H9 (cell line): ENCODE measurements around the gene TRAT1. TPM values are rescaled to one million over a fixed set of nuclear protein-coding genes. Genes with fewer than 3 reads are reported as not detected.

Experiments
- DNase-seq: peaks from one replicate; pipeline ENCODE4 v3.0.0-alpha.2; 2017
- H2AFZ ChIP-seq: one replicate; pipeline ENCODE4 v1.6.1; 2013; ENCODE audit warnings: mild to moderate bottlenecking, low read length, control low read depth, moderate library complexity
- H2AK5ac ChIP-seq: 2 replicates; pipeline ENCODE4 v1.6.1; 2013; ENCODE audit warnings: low read length, control low read depth, mixed read lengths; ENCODE audit not compliant: insufficient read length
- H2BK120ac ChIP-seq: one replicate; pipeline ENCODE4 v1.6.1; 2013; ENCODE audit warnings: low read depth, mild to moderate bottlenecking, low read length, control low read depth, inconsistent platforms; ENCODE audit not compliant: poor library complexity, severe bottlenecking
- H2BK12ac ChIP-seq: 2 replicates; pipeline ENCODE4 v1.6.1; 2013; ENCODE audit warnings: low read length, control low read depth, mixed read lengths, low read depth; ENCODE audit not compliant: insufficient read length
- H2BK15ac ChIP-seq: 2 replicates; pipeline ENCODE4 v1.6.1; 2013; ENCODE audit warnings: low read depth, low read length, control low read depth
- H2BK20ac ChIP-seq: one replicate; pipeline ENCODE4 v1.6.1; 2013; ENCODE audit warnings: low read depth, mild to moderate bottlenecking, low read length, control low read depth, inconsistent platforms; ENCODE audit not compliant: poor library complexity, severe bottlenecking
- H2BK5ac ChIP-seq: 2 replicates; pipeline ENCODE4 v1.6.1; 2013; ENCODE audit warnings: low read length, control low read depth, mixed read lengths; ENCODE audit not compliant: insufficient read length
- H3K14ac ChIP-seq: 2 replicates; pipeline ENCODE4 v1.6.1; 2013; ENCODE audit warnings: low read length, control low read depth; ENCODE audit not compliant: insufficient read depth
- H3K18ac ChIP-seq: 2 replicates; pipeline ENCODE4 v1.6.1; 2013; ENCODE audit warnings: low read depth, mild to moderate bottlenecking, mixed read lengths, low read length, control low read depth; ENCODE audit not compliant: insufficient read length
- H3K23ac ChIP-seq: 2 replicates; pipeline ENCODE4 v1.6.1; 2013; ENCODE audit warnings: low read length, control low read depth, mixed read lengths, low read depth; ENCODE audit not compliant: insufficient read length
- H3K23me2 ChIP-seq: 2 replicates; pipeline ENCODE4 v1.6.1; 2013; ENCODE audit warnings: low read depth, mild to moderate bottlenecking, mixed read lengths, low read length, control low read depth; ENCODE audit not compliant: insufficient read length, poor library complexity, severe bottlenecking
- H3K27ac ChIP-seq: 2 replicates; pipeline ENCODE4 v1.5.1; 2013; ENCODE audit warnings: low read length, control low read depth, mixed read lengths, low read depth; ENCODE audit not compliant: insufficient read length
- H3K27me3 ChIP-seq: 2 replicates; pipeline ENCODE4 v1.6.1; 2013; ENCODE audit warnings: low read length, control low read depth, inconsistent platforms; ENCODE audit not compliant: insufficient read depth
- H3K4ac ChIP-seq: 2 replicates; pipeline ENCODE4 v1.6.1; 2013; ENCODE audit warnings: low read depth, mild to moderate bottlenecking, control low read depth, inconsistent platforms, low read length, moderate library complexity
- H3K4me1 ChIP-seq: 2 replicates; pipeline ENCODE4 v1.6.1; 2013; ENCODE audit warnings: low read length, control low read depth, inconsistent platforms; ENCODE audit not compliant: insufficient read depth
- H3K4me2 ChIP-seq: 2 replicates; pipeline ENCODE4 v1.6.1; 2013; ENCODE audit warnings: low read length, control low read depth, mixed read lengths; ENCODE audit not compliant: insufficient read length, insufficient read depth
- H3K56ac ChIP-seq: 2 replicates; pipeline ENCODE4 v1.6.1; 2013; ENCODE audit warnings: low read depth, mild to moderate bottlenecking, mixed read lengths, low read length, control low read depth; ENCODE audit not compliant: insufficient read length
- H3K79me1 ChIP-seq: 2 replicates; pipeline ENCODE4 v1.6.1; 2013; ENCODE audit warnings: low read depth, mild to moderate bottlenecking, moderate library complexity, low read length, control low read depth, inconsistent platforms; ENCODE audit not compliant: insufficient read depth, poor library complexity, severe bottlenecking
- H3K79me2 ChIP-seq: 2 replicates; pipeline ENCODE4 v1.6.1; 2013; ENCODE audit warnings: low read length, control low read depth, inconsistent platforms; ENCODE audit not compliant: insufficient read depth
- H3K9ac ChIP-seq: 2 replicates; pipeline ENCODE4 v1.6.1; 2013; ENCODE audit warnings: low read length, control low read depth, mixed read lengths; ENCODE audit not compliant: insufficient read length; ENCODE audit errors: extremely low read depth
- H3K9me3 ChIP-seq: one replicate; pipeline ENCODE4 v1.6.1; 2013; ENCODE audit warnings: low read depth, low read length, inconsistent platforms; ENCODE audit not compliant: control insufficient read depth
- H3T11ph ChIP-seq: one replicate; pipeline ENCODE4 v1.6.1; 2013; ENCODE audit warnings: mild to moderate bottlenecking, low read length, control low read depth, inconsistent platforms
- H4K20me1 ChIP-seq: one replicate; pipeline ENCODE4 v1.6.1; 2013; ENCODE audit not compliant: control insufficient read depth, insufficient read length, insufficient read depth
- H4K5ac ChIP-seq: 2 replicates; pipeline ENCODE4 v1.6.1; 2013; ENCODE audit warnings: low read depth, mild to moderate bottlenecking, mixed read lengths, low read length, control low read depth; ENCODE audit not compliant: insufficient read length
- H4K8ac ChIP-seq: replicated peaks from 2 replicates; pipeline ENCODE4 v1.6.1; 2013; ENCODE audit warnings: low read length, control low read depth, mixed read lengths, low read depth; ENCODE audit not compliant: insufficient read length
- H4K91ac ChIP-seq: 2 replicates; pipeline ENCODE4 v1.6.1; 2013; ENCODE audit warnings: low read depth, mild to moderate bottlenecking, moderate library complexity, mixed read lengths, low read length, control low read depth; ENCODE audit not compliant: insufficient read length
- H3K27ac Mint-ChIP-seq, 3 experiments: 2 replicates in 2 of 3; 3 replicates in 1 of 3; pipeline ENCODE4 v1.8.0; 2020 to 2021; ENCODE audit warnings: mixed read lengths in 3 of 3, mild to moderate bottlenecking in 1 of 3, moderate library complexity in 1 of 3
- H3K27me3 Mint-ChIP-seq: 2 replicates; pipeline ENCODE4 v1.8.0; 2021; ENCODE audit warnings: low read depth, mild to moderate bottlenecking, moderate library complexity, mixed read lengths
- H3K36me3 Mint-ChIP-seq, 3 experiments: 2 replicates in 2 of 3; 3 replicates in 1 of 3; pipeline ENCODE4 v1.8.0; 2020 to 2021; ENCODE audit warnings: low read depth in 3 of 3, mixed read lengths in 3 of 3; ENCODE audit not compliant: insufficient read depth in 1 of 3
- H3K4me1 Mint-ChIP-seq, 2 experiments: 2 replicates each; pipeline ENCODE4 v1.8.0; 2020; ENCODE audit warnings: mixed read lengths in 2 of 2
- H3K4me3 Mint-ChIP-seq, 2 experiments: 2 replicates in 1 of 2; 3 replicates in 1 of 2; pipeline ENCODE4 v1.8.0; 2020 to 2021; ENCODE audit warnings: mild to moderate bottlenecking in 2 of 2, mixed read lengths in 2 of 2, moderate library complexity in 1 of 2
- H3K9me3 Mint-ChIP-seq, 2 experiments: 2 replicates in 1 of 2; 3 replicates in 1 of 2; pipeline ENCODE4 v1.8.0; 2020; ENCODE audit warnings: mild to moderate bottlenecking in 2 of 2, mixed read lengths in 2 of 2, moderate library complexity in 1 of 2
- WGBS: extraction: QIAGEN DNeasy Blood & Tissue Kit; methylation state at CpG from one replicate; pipeline ENCODE4 v1.1.7; 2013; ENCODE audit warnings: missing lambda C conversion rate, low lambda C conversion rate, mixed read lengths; ENCODE audit not compliant: insufficient read length; ENCODE audit errors: extremely low coverage; 5-methylcytosine and 5-hydroxymethylcytosine counted together
- total RNA-seq: library from RNA; stranded (reverse); gene quantifications from 2 replicates; pipeline ENCODE4 v1.2.1, GENCODE V29; 2021
- TF ChIP-seq, protein P1 (sequence below): fragments of 200-600 bp; sonication (generic); conservative IDR thresholded peaks from 3 replicates; pipeline ENCODE4 v1.8.0; 2021; ENCODE audit warnings: antibody characterized with exemption, mild to moderate bottlenecking

Gene TRAT1
- total RNA-seq, 1 experiment from 2014 or later: not detected

DNA sequence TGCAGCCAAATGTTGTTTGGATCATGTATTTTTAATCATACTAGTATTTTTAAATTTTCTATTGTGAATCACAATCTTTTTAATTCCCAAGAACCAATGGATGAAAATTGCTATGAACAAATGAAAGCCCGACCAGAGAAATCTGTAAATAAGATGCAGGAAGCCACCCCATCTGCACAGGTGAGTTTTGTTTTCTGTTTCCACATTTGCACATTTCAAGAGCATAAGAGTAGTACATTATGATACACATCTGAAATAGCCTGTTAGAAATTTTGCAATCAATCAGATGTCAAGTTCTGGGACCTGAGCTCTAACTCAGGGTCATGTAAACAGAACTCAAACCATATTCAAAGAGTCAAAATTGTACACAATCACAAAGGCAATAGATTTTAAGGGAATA is 26.5 kb downstream of the TRAT1 start:
- Mint-ChIP-seq H3K9me3 (no peaks in the 10 kb centered on the region), H3K4me3 (no peak overlapping the region), H3K27ac (no peak overlapping the region), H3K4me1 (no peaks in the 10 kb centered on the region), H3K27me3 (no peaks in the 10 kb centered on the region), H3K36me3 (no peaks in the 10 kb centered on the region)
- H2BK15ac ChIP-seq: no peak overlapping the region
- no peaks in the 10 kb centered on the region for H3K4me1 ChIP-seq
- H3K79me1 ChIP-seq: no peaks in the 10 kb centered on the region
- no peak overlapping the region for H3K9ac ChIP-seq
- no peak overlapping the region for H3K4ac ChIP-seq
- no peaks in the 10 kb centered on the region for H3K9me3 ChIP-seq
- WGBS: no CpG with 5 or more reads among the region's 1 CpG
- H2AK5ac ChIP-seq: no peak overlapping the region
- H3K4me2 ChIP-seq: no peak overlapping the region
- H2BK5ac ChIP-seq: no peak overlapping the region
- H3K79me2 ChIP-seq: no peaks in the 10 kb centered on the region
- H3K18ac ChIP-seq: no peak overlapping the region
- H3T11ph ChIP-seq: no peak overlapping the region
- H3K14ac ChIP-seq: no peak overlapping the region
- no peak for DNase-seq
- H3K27me3 ChIP-seq: no peaks in the 10 kb centered on the region
- H3K23ac ChIP-seq: no peak overlapping the region
- no peak overlapping the region for H2BK20ac ChIP-seq
- no peak overlapping the region for H4K5ac ChIP-seq
- H3K56ac ChIP-seq: no peak overlapping the region
- no peak overlapping the region for H3K27ac ChIP-seq
- no peaks in the 10 kb centered on the region for H4K20me1 ChIP-seq
- no peak overlapping the region for H4K91ac ChIP-seq
- H4K8ac ChIP-seq: no peak overlapping the region
- no peak overlapping the region for H2BK12ac ChIP-seq
- H3K23me2 ChIP-seq: no peaks in the 10 kb centered on the region
- no peak overlapping the region for H2AFZ ChIP-seq
- TF ChIP-seq, protein P1, sequence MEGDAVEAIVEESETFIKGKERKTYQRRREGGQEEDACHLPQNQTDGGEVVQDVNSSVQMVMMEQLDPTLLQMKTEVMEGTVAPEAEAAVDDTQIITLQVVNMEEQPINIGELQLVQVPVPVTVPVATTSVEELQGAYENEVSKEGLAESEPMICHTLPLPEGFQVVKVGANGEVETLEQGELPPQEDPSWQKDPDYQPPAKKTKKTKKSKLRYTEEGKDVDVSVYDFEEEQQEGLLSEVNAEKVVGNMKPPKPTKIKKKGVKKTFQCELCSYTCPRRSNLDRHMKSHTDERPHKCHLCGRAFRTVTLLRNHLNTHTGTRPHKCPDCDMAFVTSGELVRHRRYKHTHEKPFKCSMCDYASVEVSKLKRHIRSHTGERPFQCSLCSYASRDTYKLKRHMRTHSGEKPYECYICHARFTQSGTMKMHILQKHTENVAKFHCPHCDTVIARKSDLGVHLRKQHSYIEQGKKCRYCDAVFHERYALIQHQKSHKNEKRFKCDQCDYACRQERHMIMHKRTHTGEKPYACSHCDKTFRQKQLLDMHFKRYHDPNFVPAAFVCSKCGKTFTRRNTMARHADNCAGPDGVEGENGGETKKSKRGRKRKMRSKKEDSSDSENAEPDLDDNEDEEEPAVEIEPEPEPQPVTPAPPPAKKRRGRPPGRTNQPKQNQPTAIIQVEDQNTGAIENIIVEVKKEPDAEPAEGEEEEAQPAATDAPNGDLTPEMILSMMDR: no peak
- no peak overlapping the region for H2BK120ac ChIP-seq
